IMR-90 (cell line): ENCODE data around the gene YPEL3. TPM values are rescaled to one million over a fixed set of nuclear protein-coding genes. Genes with fewer than 3 reads are reported as not detected.

Experiments used
- ATAC-seq: fragments of 200-7000 bp; cut with Tn5 transposase; 2 replicates; pipeline ENCODE4 v1.9.1; 2020; ENCODE audit warnings: low read depth, mild to moderate bottlenecking, moderate library complexity
- BruUV-seq: library from RNA; stranded (reverse); fragments of 400-500 nt; replicated peaks from 2 replicates; lab custom pipeline; 2021; lab: Mats Ljungman, UMichigan
- CTCF ChIA-PET: fragments of 300-600 bp; formaldehyde crosslinking; extraction: SDS; loops from one replicate; lab custom pipeline; 2021; ENCODE audit warnings: antibody characterized with exemption; lab: Yijun Ruan, JAX
- POLR2A ChIA-PET: fragments of 300-600 bp; sonication (Branson Sonifier 250); formaldehyde crosslinking; loops from one replicate; lab custom pipeline; 2022; ENCODE audit warnings: antibody characterized with exemption; ENCODE audit not compliant: unreplicated experiment; lab: Charles Lee
- DNase-seq: peaks from one replicate; pipeline ENCODE4 v3.0.0; 2013
- H2AFZ ChIP-seq: replicated peaks from 2 replicates; pipeline ENCODE3; 2013; ENCODE audit warnings: low read length, mild to moderate bottlenecking; ENCODE audit not compliant: poor library complexity
- H2AK5ac ChIP-seq: 2 replicates; pipeline ENCODE4 v1.6.1; 2013; ENCODE audit warnings: low read depth, low read length, inconsistent platforms
- H2AK9ac ChIP-seq: replicated peaks from 2 replicates; pipeline ENCODE3; 2013; ENCODE audit warnings: mild to moderate bottlenecking, low read depth, low read length, moderate library complexity; ENCODE audit not compliant: poor library complexity
- H2BK120ac ChIP-seq: 2 replicates; pipeline ENCODE4 v1.6.1; 2013; ENCODE audit warnings: low read depth, low read length, inconsistent platforms
- H2BK15ac ChIP-seq: 3 replicates; pipeline ENCODE4 v1.6.1; 2013; ENCODE audit warnings: low read depth, low read length, inconsistent platforms
- H2BK20ac ChIP-seq: 2 replicates; pipeline ENCODE4 v1.6.1; 2013; ENCODE audit warnings: low read depth, mild to moderate bottlenecking, inconsistent platforms, low read length, moderate library complexity
- H2BK5ac ChIP-seq: 2 replicates; pipeline ENCODE4 v1.6.1; 2013; ENCODE audit warnings: mild to moderate bottlenecking, low read depth, low read length, inconsistent platforms; ENCODE audit not compliant: poor library complexity, severe bottlenecking
- H3K14ac ChIP-seq: replicated peaks from 2 replicates; pipeline ENCODE4 v1.6.1; 2013; ENCODE audit warnings: low read depth, low read length, inconsistent platforms
- H3K18ac ChIP-seq: 2 replicates; pipeline ENCODE4 v1.6.1; 2013; ENCODE audit warnings: low read depth, low read length, control low read depth
- H3K23ac ChIP-seq: 2 replicates; pipeline ENCODE4 v1.6.1; 2013; ENCODE audit warnings: low read depth, low read length, inconsistent platforms
- H3K27ac ChIP-seq: 2 replicates; pipeline ENCODE4 v1.5.1; 2013; ENCODE audit warnings: mild to moderate bottlenecking, control low read depth, low read length; ENCODE audit not compliant: insufficient read depth
- H3K27me3 ChIP-seq: 2 replicates; pipeline ENCODE4 v1.6.1; 2013; ENCODE audit warnings: low read length; ENCODE audit not compliant: control insufficient read depth, insufficient read depth
- H3K36me3 ChIP-seq: 2 replicates; pipeline ENCODE4 v1.6.1; 2013; ENCODE audit warnings: low read length, mixed read lengths; ENCODE audit not compliant: control insufficient read depth, insufficient read depth
- H3K4ac ChIP-seq: 2 replicates; pipeline ENCODE4 v1.6.1; 2013; ENCODE audit warnings: low read depth, low read length, inconsistent platforms
- H3K4me1 ChIP-seq: 2 replicates; pipeline ENCODE4 v1.6.1; 2013; ENCODE audit warnings: low read length, mixed read lengths; ENCODE audit not compliant: control insufficient read depth, insufficient read depth
- H3K4me2 ChIP-seq: 2 replicates; pipeline ENCODE4 v1.6.1; 2013; ENCODE audit warnings: low read depth, mild to moderate bottlenecking, control low read depth, low read length, moderate library complexity
- H3K4me3 ChIP-seq: 2 replicates; pipeline ENCODE4 v1.5.1; 2013; ENCODE audit warnings: low read depth, mild to moderate bottlenecking, control low read depth, low read length, moderate library complexity; ENCODE audit not compliant: insufficient read depth
- H3K56ac ChIP-seq: 2 replicates; pipeline ENCODE4 v1.6.1; 2013; ENCODE audit warnings: low read length, inconsistent platforms; ENCODE audit not compliant: insufficient read depth; ENCODE audit errors: extremely low read depth
- H3K79me1 ChIP-seq, 2 experiments: 2 replicates each; pipeline ENCODE4 v1.6.1; 2013; ENCODE audit warnings: low read length in 2 of 2, inconsistent platforms in 1 of 2, low read depth in 1 of 2
- H3K9ac ChIP-seq: 2 replicates; pipeline ENCODE4 v1.6.1; 2013; ENCODE audit warnings: low read depth, low read length, control low read depth
- H3K9me1 ChIP-seq: 2 replicates; pipeline ENCODE4 v1.6.1; 2013; ENCODE audit warnings: low read length, inconsistent platforms; ENCODE audit not compliant: insufficient read depth
- H3K9me3 ChIP-seq: 2 replicates; pipeline ENCODE4 v1.6.1; 2013; ENCODE audit warnings: low read length; ENCODE audit not compliant: control insufficient read depth, insufficient read depth
- H4K20me1 ChIP-seq: 2 replicates; pipeline ENCODE4 v1.6.1; 2013; ENCODE audit warnings: low read length, inconsistent platforms; ENCODE audit not compliant: insufficient read depth
- H4K5ac ChIP-seq: 2 replicates; pipeline ENCODE4 v1.6.1; 2013; ENCODE audit warnings: mild to moderate bottlenecking, low read depth, low read length, control low read depth
- H4K8ac ChIP-seq, 2 experiments: 2 replicates each; pipeline ENCODE4 v1.6.1; 2013; ENCODE audit warnings: low read depth in 2 of 2, low read length in 2 of 2, control low read depth in 1 of 2, inconsistent platforms in 1 of 2
- H4K91ac ChIP-seq: 2 replicates; pipeline ENCODE4 v1.6.1; 2013; ENCODE audit warnings: low read depth, low read length, inconsistent platforms; ENCODE audit not compliant: insufficient read depth
- BHLHE40 ChIP-seq: fragments of 150-350 bp; IDR thresholded peaks from 2 replicates; pipeline ENCODE4 v1.6.1; 2016; ENCODE audit warnings: mild to moderate bottlenecking, low read depth, low read length
- CHD1 ChIP-seq: IDR thresholded peaks from 2 replicates; pipeline ENCODE4 v1.6.1; 2012; ENCODE audit warnings: low read depth, low read length, improper control_type of control experiment
- CTCF ChIP-seq: conservative IDR thresholded peaks from 2 replicates; pipeline ENCODE4 v1.5.1; 2012; ENCODE audit warnings: mild to moderate bottlenecking, low read depth, low read length, improper control_type of control experiment
- ELK1 ChIP-seq: fragments of 150-350 bp; IDR thresholded peaks from 2 replicates; pipeline ENCODE4 v1.6.1; 2016; ENCODE audit warnings: low read depth, mild to moderate bottlenecking, low read length, moderate library complexity, borderline replicate concordance
- FOS ChIP-seq: fragments of 150-350 bp; IDR thresholded peaks from 2 replicates; pipeline ENCODE4 v1.6.1; 2016; ENCODE audit warnings: low read depth, low read length
- MAFK ChIP-seq: IDR thresholded peaks from 2 replicates; pipeline ENCODE4 v1.6.1; 2012; ENCODE audit warnings: low read depth, low read length, improper control_type of control experiment
- MAZ ChIP-seq: IDR thresholded peaks from 2 replicates; pipeline ENCODE4 v1.6.1; 2012; ENCODE audit warnings: low read depth, mild to moderate bottlenecking, low read length, improper control_type of control experiment, moderate library complexity, borderline replicate concordance
- MXI1 ChIP-seq: IDR thresholded peaks from 2 replicates; pipeline ENCODE4 v1.6.1; 2012; ENCODE audit warnings: low read depth, mild to moderate bottlenecking, low read length, moderate library complexity, borderline replicate concordance
- NFE2L2 ChIP-seq: fragments of 150-350 bp; IDR thresholded peaks from 2 replicates; pipeline ENCODE4 v1.6.1; 2016; ENCODE audit warnings: low read depth, mild to moderate bottlenecking, low read length
- POLR2A ChIP-seq: IDR thresholded peaks from 2 replicates; pipeline ENCODE4 v1.6.1; 2012; ENCODE audit warnings: mild to moderate bottlenecking, low read depth, low read length
- RAD21 ChIP-seq: IDR thresholded peaks from 2 replicates; pipeline ENCODE4 v1.6.1; 2012; ENCODE audit warnings: low read length, improper control_type of control experiment
- RCOR1 ChIP-seq: IDR thresholded peaks from 2 replicates; pipeline ENCODE4 v1.6.1; 2012; ENCODE audit warnings: mild to moderate bottlenecking, low read length, improper control_type of control experiment; ENCODE audit not compliant: insufficient replicate concordance
- SMC3 ChIP-seq: fragments of 150-350 bp; IDR thresholded peaks from 2 replicates; pipeline ENCODE4 v1.6.1; 2016; ENCODE audit warnings: low read depth, mild to moderate bottlenecking, antibody characterized with exemption, low read length, moderate library complexity
- USF2 ChIP-seq: fragments of 150-350 bp; IDR thresholded peaks from 2 replicates; pipeline ENCODE4 v1.6.1; 2017; ENCODE audit warnings: mild to moderate bottlenecking, antibody characterized with exemption, low read length, low read depth
- WGBS, 2 experiments: methylation state at CpG; one replicate each; pipeline versions ENCODE4 v1.1.5 to v1.1.7; 2013; ENCODE audit warnings: missing lambda C conversion rate in 2 of 2; ENCODE audit not compliant: insufficient read length in 1 of 2; ENCODE audit errors: extremely low coverage in 2 of 2; 5-methylcytosine and 5-hydroxymethylcytosine counted together
- dilution Hi-C: fragments of 300-500 bp; cut with HindIII; formaldehyde crosslinking; loops from one replicate; pipeline ENCODE4 v1.14.3; 2018; ENCODE audit warnings: low sequenced_read_pairs; ENCODE audit not compliant: unreplicated experiment
- in situ Hi-C: fragments of 300-500 bp; cut with MboI; formaldehyde crosslinking; loops from 3 replicates; pipeline ENCODE4 v1.14.3; 2019; ENCODE audit warnings: low sequenced_read_pairs, inconsistent platforms, mixed read lengths
- intact Hi-C: fragments of 100-400 bp; cut with micrococcal nuclease; formaldehyde crosslinking; loops from 2 replicates; pipeline ENCODE4 v1.10.0; 2022
- polyA plus RNA-seq, 3 experiments: library from polyadenylated mRNA; depleted of rRNA; stranded (reverse); fragments of >200 nt; gene quantifications; 2 replicates each; pipeline ENCODE4 v1.2.3, GENCODE V29; 2012; ENCODE audit warnings: low replicate concordance in 1 of 3
- total RNA-seq: library from RNA; depleted of rRNA; stranded (reverse); fragments of >200 nt; gene quantifications from 2 replicates; pipeline ENCODE4 v1.2.3, GENCODE V29; 2012

The YPEL3 gene
- total and polyA plus RNA-seq, 2 of the 4 experiments (the other 2 are of a cell fraction), result 1.1 to 25.6 TPM

- CTCF ChIA-PET, result no interaction called here
- Histone ChIP-seq H3K23ac (no peak overlapping the region), H3K9me1 (peaks cover 14% of the 10 kb centered on the region), H4K5ac (no peak overlapping the region), H3K9ac (peak overlapping the region; percentile 59), H2BK15ac (peak overlapping the region; percentile 0; the same call in 1 of the 3 replicates), H3K4me3 (peak overlapping the region; percentile 61), H3K79me1 (peaks cover 6 to 42% of the 10 kb centered on the region in 2 experiments; a peak in 2 of 4 replicates), H3K14ac (peak overlapping the region; percentile 88), H2AK5ac (peak overlapping the region; percentile 81), H3K27ac (peak overlapping the region; percentile 69), H2BK5ac (peak overlapping the region; percentile 65), H3K4me1 (peaks cover 7% of the 10 kb centered on the region), H4K8ac (peak overlapping the region; percentile 30 to 59; a peak in 2 of 4 replicates), H4K91ac (peak overlapping the region; percentile 78), H3K4me2 (peak overlapping the region; percentile 89), H3K18ac (no peak overlapping the region), H3K27me3 (no peaks in the 10 kb centered on the region), H4K20me1 (no peaks in the 10 kb centered on the region; the same call in 1 of the 2 replicates), H2BK20ac (peak overlapping the region; percentile 63; the same call in 1 of the 2 replicates), H3K56ac (peak overlapping the region; percentile 40), H3K4ac (peak overlapping the region; percentile 86), H2AK9ac (peak overlapping the region; percentile 97), H3K9me3 (no peaks in the 10 kb centered on the region), H2AFZ (peak overlapping the region; percentile 94), H3K36me3 (no peaks in the 10 kb centered on the region), H2BK120ac (peak overlapping the region; percentile 76; the same call in 1 of the 2 replicates)
- intact Hi-C loops, result no loop called here
- POLR2A ChIA-PET, result interaction anchor here (0.8 kb wide), 1 partner anchor 12 kb away, joined by 4 read pairs; no protein-coding TSS in a partner anchor
- 10% methylated on average over 7 of the region's 19 CpGs; no CpG with 5 or more reads in 1 of the 2 experiments for WGBS, 2 experiments
- no TSS peak for BruUV-seq
- ATAC-seq (peak; percentile 69), DNase-seq (peak; percentile 57)
- dilution Hi-C loops, result no loop called here
- in situ Hi-C loops, result no loop called here
- no peak for TF ChIP-seq FOS
- no peak for TF ChIP-seq ELK1
- no peak for TF ChIP-seq CTCF
- no peak for TF ChIP-seq NFE2L2
- TF ChIP-seq MAFK, result no peak
- no peak for TF ChIP-seq RCOR1
- TF ChIP-seq MXI1, result 0 out of 2 replicates have a peak, but pooled peaks have one; percentile 33
- TF ChIP-seq POLR2A, result no peak
- no peak for TF ChIP-seq USF2
- TF ChIP-seq RAD21, result no peak
- 0 out of 2 replicates have a peak, but pooled peaks have one; percentile 26 for TF ChIP-seq MAZ
- no peak for TF ChIP-seq SMC3
- TF ChIP-seq BHLHE40, result 0 out of 2 replicates have a peak, but pooled peaks have one; percentile 12
- no peak for TF ChIP-seq CHD1
Observed at GRCh38 chr16:30053376-30054015, 42.5 kb downstream of the YPEL3 start.
